K562 (cell line): Measurements from ENCODE around the gene BIRC5. TPM values are rescaled to one million over a fixed set of nuclear protein-coding genes. Genes with fewer than 3 reads are reported as not detected.

Experiments used
- BACH1 ChIP-seq: fragments of 200-800 bp; sonication (Bioruptor generic); IDR thresholded peaks from 2 replicates; pipeline ENCODE4 v1.6.1; 2016; ENCODE audit warnings: missing genetic modification characterization, missing compliant biosample characterization
- BCOR ChIP-seq: fragments of 450-650 bp; IDR thresholded peaks from 2 replicates; pipeline ENCODE4 v1.6.1; 2016
- BRCA1 ChIP-seq, 2 experiments: fragments of 450-650 bp in 1 of 2; sonication (generic) in 1 of 2; formaldehyde crosslinking in 1 of 2; IDR thresholded peaks; 2 replicates each; pipeline versions ENCODE4 v1.5.0 to v1.6.1; 2017 to 2020; ENCODE audit warnings: mild to moderate bottlenecking in 1 of 2, missing genetic modification reagents in 1 of 2
- BRD4 ChIP-seq: fragments of 200-600 bp; sonication (generic); IDR thresholded peaks from 2 replicates; pipeline ENCODE4 v1.6.1; 2017; ENCODE audit warnings: inconsistent platforms
- CCNT2 ChIP-seq: IDR thresholded peaks from 2 replicates; pipeline ENCODE4 v1.6.1; 2011; ENCODE audit warnings: borderline replicate concordance, low read depth, mild to moderate bottlenecking, moderate library complexity, mixed read lengths, low read length; ENCODE audit not compliant: insufficient read length; ENCODE audit errors: extremely low read depth
- EGR1 ChIP-seq: fragments of 450-650 bp; conservative IDR thresholded peaks from 2 replicates; pipeline ENCODE4 v1.6.1; 2017; ENCODE audit warnings: mild to moderate bottlenecking
- EZH2 ChIP-seq: IDR thresholded peaks from 2 replicates; pipeline ENCODE4 v1.6.1; 2012; ENCODE audit warnings: low read depth, mild to moderate bottlenecking, inconsistent platforms, low read length, borderline replicate concordance
- HEY1 ChIP-seq: fragments of 250-450 bp; sonication (Bioruptor Pico); IDR thresholded peaks from 2 replicates; pipeline ENCODE4 v1.5.0; 2020; ENCODE audit warnings: mild to moderate bottlenecking, moderate library complexity, borderline replicate concordance
- HMG20B ChIP-seq: fragments of 250-450 bp; sonication (Bioruptor Pico); IDR thresholded peaks from 2 replicates; pipeline ENCODE4 v1.5.0; 2021; ENCODE audit warnings: mild to moderate bottlenecking
- HNRNPLL ChIP-seq: fragments of 200-400 bp; formaldehyde crosslinking; IDR thresholded peaks from 2 replicates; pipeline ENCODE4 v1.6.1; 2017; ENCODE audit warnings: low read length, low read depth, mild to moderate bottlenecking; ENCODE audit not compliant: poor library complexity, severe bottlenecking
- KAT8 ChIP-seq: fragments of 450-650 bp; IDR thresholded peaks from 2 replicates; pipeline ENCODE4 v1.6.1; 2016; ENCODE audit warnings: low read depth, mild to moderate bottlenecking
- MCM3 ChIP-seq: fragments of 450-650 bp; IDR thresholded peaks from 2 replicates; pipeline ENCODE4 v1.6.1; 2016
- MEF2D ChIP-seq: conservative IDR thresholded peaks from 2 replicates; pipeline ENCODE4 v1.6.1; 2016; ENCODE audit warnings: low read depth, missing genetic modification characterization, missing compliant biosample characterization
- MTA1 ChIP-seq: fragments of 450-650 bp; IDR thresholded peaks from 2 replicates; pipeline ENCODE4 v1.6.1; 2017; ENCODE audit warnings: borderline replicate concordance
- NFIC ChIP-seq: fragments of 450-650 bp; IDR thresholded peaks from 2 replicates; pipeline ENCODE4 v1.6.1; 2017; ENCODE audit warnings: mild to moderate bottlenecking, inconsistent platforms
- RBM39 ChIP-seq: fragments of 200-400 bp; formaldehyde crosslinking; optimal IDR thresholded peaks from 2 replicates; pipeline ENCODE3; 2018; ENCODE audit warnings: low read depth, low read length
- STAT5B ChIP-seq: fragments of 250-450 bp; sonication (Bioruptor Pico); IDR thresholded peaks from 2 replicates; pipeline ENCODE4 v1.8.0; 2021; ENCODE audit warnings: mild to moderate bottlenecking, inconsistent platforms
- TBP ChIP-seq: optimal IDR thresholded peaks from 2 replicates; pipeline ENCODE3; 2011; ENCODE audit warnings: low read depth, low read length, improper control_type of control experiment
- TOE1 ChIP-seq, 2 experiments: fragments of 450-650 bp in 1 of 2; sonication (generic) in 1 of 2; formaldehyde crosslinking in 1 of 2; IDR thresholded peaks; 2 replicates each; pipeline versions ENCODE4 v1.7.1 to v1.8.0; 2016 to 2022; ENCODE audit warnings: borderline replicate concordance in 2 of 2, mild to moderate bottlenecking in 2 of 2, antibody characterized with exemption in 1 of 2, inconsistent platforms in 1 of 2, low read depth in 1 of 2, missing genetic modification reagents in 1 of 2, moderate library complexity in 1 of 2
- ZBTB17 ChIP-seq: fragments of 450-650 bp; formaldehyde crosslinking; IDR thresholded peaks from 2 replicates; pipeline ENCODE4 v1.4.0; 2020; ENCODE audit warnings: mild to moderate bottlenecking
- ZNF316 ChIP-seq: fragments of 450-650 bp; IDR thresholded peaks from 2 replicates; pipeline ENCODE4 v1.6.1; 2016
- ZNF444 ChIP-seq: fragments of 250-450 bp; sonication (Bioruptor Pico); IDR thresholded peaks from 2 replicates; pipeline ENCODE4 v1.4.0; 2020; ENCODE audit warnings: mild to moderate bottlenecking, moderate library complexity
- ZNF445 ChIP-seq: fragments of 250-450 bp; sonication (Bioruptor Pico); IDR thresholded peaks from 2 replicates; pipeline ENCODE4 v1.4.0; 2020; ENCODE audit warnings: low read depth, mild to moderate bottlenecking, moderate library complexity
- ZNF644 ChIP-seq: fragments of 200-800 bp; sonication (Bioruptor generic); IDR thresholded peaks from 2 replicates; pipeline ENCODE4 v1.6.1; 2016; ENCODE audit warnings: low read depth, missing genetic modification characterization, missing compliant biosample characterization
- ZNF780A ChIP-seq: fragments of 250-450 bp; sonication (Bioruptor Pico); IDR thresholded peaks from 2 replicates; pipeline ENCODE4 v1.5.0; 2021; ENCODE audit warnings: mild to moderate bottlenecking
- ZNF785 ChIP-seq: fragments of 250-450 bp; sonication (Bioruptor Pico); IDR thresholded peaks from 2 replicates; pipeline ENCODE4 v1.4.0; 2020; ENCODE audit warnings: mild to moderate bottlenecking
- polyA plus RNA-seq, 8 experiments: library from polyadenylated mRNA; depleted of rRNA in 4 of 8; stranded (reverse) in 5 of 8; unstranded in 3 of 8; fragments of >200 nt; fragmentation: Nextera tagmentation in 2 of 8; fragmentation: Illumina TruSeq in 1 of 8; extraction: Ambion mirVana in 2 of 8; extraction: Trizol in 1 of 8; gene quantifications; 2 replicates each; pipeline versions ENCODE4 v1.2.1 to v1.2.3, GENCODE V29; 2011 to 2014; ENCODE audit warnings: inconsistent platforms in 1 of 8, missing spikeins in 1 of 8
- total RNA-seq, 7 experiments: library from RNA; depleted of rRNA in 6 of 7; stranded (reverse); fragments of >200 nt in 6 of 7; fragmentation: Illumina TruSeq in 2 of 7; extraction: Trizol in 2 of 7; gene quantifications; 2 replicates each; pipeline versions ENCODE4 v1.2.1 to v1.2.3, GENCODE V29; 2011 to 2021; ENCODE audit warnings: low replicate concordance in 1 of 7
- TF ChIP-seq, protein P1 (sequence below): fragments of 450-650 bp; IDR thresholded peaks from 2 replicates; pipeline ENCODE4 v1.6.1; 2016
- TF ChIP-seq, protein P2 (sequence below): fragments of 250-450 bp; sonication (Bioruptor Pico); IDR thresholded peaks from 2 replicates; pipeline ENCODE4 v1.8.0; 2021; ENCODE audit warnings: moderate library complexity, mild to moderate bottlenecking, inconsistent platforms

Gene BIRC5
- total and polyA plus RNA-seq, 9 of the 15 experiments (the other 6 are each of a cell fraction or from before 2014, with no cell fraction given), result 64.4 to 140 (median 101) TPM

DNA sequence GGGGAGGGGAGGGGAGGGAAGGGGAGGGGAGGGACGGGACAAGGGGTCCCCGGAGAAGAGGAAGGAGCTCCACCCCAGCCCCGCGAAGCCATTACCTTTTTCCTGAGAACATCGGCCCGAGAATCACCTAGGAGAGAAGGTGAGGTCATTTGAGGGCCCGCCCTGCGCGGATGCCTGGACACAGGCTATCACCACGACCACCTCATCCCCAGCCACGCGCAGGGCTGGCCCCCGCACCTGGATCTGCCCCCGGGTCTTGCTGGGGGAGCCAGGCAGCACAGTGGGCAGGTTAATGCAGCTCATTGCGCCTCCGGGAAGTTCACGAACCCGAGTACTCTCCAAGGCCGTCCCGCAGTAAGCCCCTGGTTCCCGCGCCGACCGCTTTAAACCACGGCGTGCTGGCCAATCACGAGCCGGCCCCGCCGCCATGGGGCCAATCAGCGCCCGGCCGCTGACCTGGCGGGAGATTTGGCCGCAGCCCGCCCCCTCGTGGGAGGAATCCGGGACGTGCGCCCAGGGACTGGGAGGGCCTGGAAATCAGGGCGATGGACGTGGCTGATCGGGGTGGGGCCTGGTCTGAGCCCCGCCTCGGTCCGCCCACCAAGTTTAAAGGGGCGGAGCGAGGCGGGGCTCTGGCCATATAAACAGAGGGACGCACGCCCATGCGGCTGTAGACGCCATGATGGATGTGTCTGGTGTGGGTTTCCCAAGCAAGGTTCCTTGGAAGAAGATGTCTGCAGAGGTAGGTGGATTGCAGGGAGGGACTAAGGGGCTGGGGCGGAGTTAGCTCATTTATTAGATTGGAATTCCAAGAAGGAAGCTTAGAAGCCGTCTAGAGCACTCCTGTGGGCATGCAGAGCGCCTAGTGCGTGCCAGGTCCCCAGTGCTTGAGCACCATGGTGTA is 27.1 kb upstream of the BIRC5 start, which contains the start of the genes AFMID and TK1 (continued):
- TF ChIP-seq ZNF444 (CRISPR knock-in tag), result no peak
- peak; percentile 95 for TF ChIP-seq TBP
- no peak for TF ChIP-seq ZNF644 (tag)
- peak; percentile 91 for TF ChIP-seq CCNT2
- no peak for TF ChIP-seq ZNF316
- peak; percentile 26; the same call in 1 of the 2 replicates for TF ChIP-seq MTA1
- no peak for TF ChIP-seq HEY1 (CRISPR knock-in tag)
- no peak for TF ChIP-seq BACH1
- no peak for TF ChIP-seq ZNF445
- no peak for TF ChIP-seq BRCA1 (IDR thresholded peaks at IDR 0.05)
- TF ChIP-seq BRCA1 (CRISPR knock-in tag; IDR thresholded peaks at IDR 0.05), result no peak
- TF ChIP-seq MCM3, result no peak
- TF ChIP-seq, protein P1, sequence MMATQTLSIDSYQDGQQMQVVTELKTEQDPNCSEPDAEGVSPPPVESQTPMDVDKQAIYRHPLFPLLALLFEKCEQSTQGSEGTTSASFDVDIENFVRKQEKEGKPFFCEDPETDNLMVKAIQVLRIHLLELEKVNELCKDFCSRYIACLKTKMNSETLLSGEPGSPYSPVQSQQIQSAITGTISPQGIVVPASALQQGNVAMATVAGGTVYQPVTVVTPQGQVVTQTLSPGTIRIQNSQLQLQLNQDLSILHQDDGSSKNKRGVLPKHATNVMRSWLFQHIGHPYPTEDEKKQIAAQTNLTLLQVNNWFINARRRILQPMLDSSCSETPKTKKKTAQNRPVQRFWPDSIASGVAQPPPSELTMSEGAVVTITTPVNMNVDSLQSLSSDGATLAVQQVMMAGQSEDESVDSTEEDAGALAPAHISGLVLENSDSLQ, result peak; percentile 86
- TF ChIP-seq TOE1 (IDR thresholded peaks at IDR 0.05; ENCODE audit: borderline replicate concordance), result peak; percentile 56; the same call in 1 of the 2 replicates
- TF ChIP-seq TOE1 (CRISPR knock-in tag; IDR thresholded peaks at IDR 0.05; ENCODE audit: borderline replicate concordance, low read depth), result peak; percentile 84; the same call in 1 of the 2 replicates
- no peak for TF ChIP-seq HMG20B
- TF ChIP-seq ZNF780A, result no peak
- TF ChIP-seq MEF2D (tag), result no peak
- TF ChIP-seq NFIC, result peak; percentile 71
- no peak for TF ChIP-seq EZH2
- TF ChIP-seq HNRNPLL, result peak; percentile 43
- TF ChIP-seq EGR1, result peak; percentile 81
- no peak for TF ChIP-seq ZNF785 (CRISPR knock-in tag)
- 0 out of 2 replicates have a peak, but pooled peaks have one; percentile 19 for TF ChIP-seq BCOR
- no peak for TF ChIP-seq BRD4
- no peak for TF ChIP-seq RBM39
- no peak for TF ChIP-seq STAT5B
- TF ChIP-seq, protein P2, sequence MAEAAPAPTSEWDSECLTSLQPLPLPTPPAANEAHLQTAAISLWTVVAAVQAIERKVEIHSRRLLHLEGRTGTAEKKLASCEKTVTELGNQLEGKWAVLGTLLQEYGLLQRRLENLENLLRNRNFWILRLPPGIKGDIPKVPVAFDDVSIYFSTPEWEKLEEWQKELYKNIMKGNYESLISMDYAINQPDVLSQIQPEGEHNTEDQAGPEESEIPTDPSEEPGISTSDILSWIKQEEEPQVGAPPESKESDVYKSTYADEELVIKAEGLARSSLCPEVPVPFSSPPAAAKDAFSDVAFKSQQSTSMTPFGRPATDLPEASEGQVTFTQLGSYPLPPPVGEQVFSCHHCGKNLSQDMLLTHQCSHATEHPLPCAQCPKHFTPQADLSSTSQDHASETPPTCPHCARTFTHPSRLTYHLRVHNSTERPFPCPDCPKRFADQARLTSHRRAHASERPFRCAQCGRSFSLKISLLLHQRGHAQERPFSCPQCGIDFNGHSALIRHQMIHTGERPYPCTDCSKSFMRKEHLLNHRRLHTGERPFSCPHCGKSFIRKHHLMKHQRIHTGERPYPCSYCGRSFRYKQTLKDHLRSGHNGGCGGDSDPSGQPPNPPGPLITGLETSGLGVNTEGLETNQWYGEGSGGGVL (CRISPR knock-in tag), result no peak
- TF ChIP-seq ZBTB17 (CRISPR knock-in tag), result no peak
- no peak for TF ChIP-seq KAT8
